CD4-positive, alpha-beta T cell treated with Interleukin-15 for 1 hour (primary cell): ENCODE results near the gene PTPN3.

Experiments
- DNase-seq: peaks from one replicate; pipeline ENCODE4 v3.0.0-alpha.2; 2020

The PTPN3 gene

DNA sequence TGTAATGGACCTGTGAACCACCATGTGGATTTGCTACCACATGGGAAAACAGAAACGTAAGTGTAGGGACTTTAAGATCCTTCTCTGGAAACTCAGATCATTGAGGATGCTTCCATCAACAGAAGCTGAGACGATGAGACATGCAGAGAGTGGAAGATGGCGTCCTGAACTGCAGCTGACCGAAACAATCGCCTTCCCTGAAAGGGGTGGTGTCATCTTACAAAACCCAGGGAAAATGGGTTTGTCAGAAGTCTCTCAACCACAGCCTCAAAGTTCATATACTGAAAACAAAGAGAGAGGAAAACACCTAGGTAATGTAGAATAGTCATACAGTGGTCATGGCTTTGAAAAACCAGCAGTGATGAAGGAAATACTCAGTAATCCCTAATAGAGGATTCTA lies 6.6 kb upstream of the PTPN3 start:
- DNase-seq: no peak

DNA sequence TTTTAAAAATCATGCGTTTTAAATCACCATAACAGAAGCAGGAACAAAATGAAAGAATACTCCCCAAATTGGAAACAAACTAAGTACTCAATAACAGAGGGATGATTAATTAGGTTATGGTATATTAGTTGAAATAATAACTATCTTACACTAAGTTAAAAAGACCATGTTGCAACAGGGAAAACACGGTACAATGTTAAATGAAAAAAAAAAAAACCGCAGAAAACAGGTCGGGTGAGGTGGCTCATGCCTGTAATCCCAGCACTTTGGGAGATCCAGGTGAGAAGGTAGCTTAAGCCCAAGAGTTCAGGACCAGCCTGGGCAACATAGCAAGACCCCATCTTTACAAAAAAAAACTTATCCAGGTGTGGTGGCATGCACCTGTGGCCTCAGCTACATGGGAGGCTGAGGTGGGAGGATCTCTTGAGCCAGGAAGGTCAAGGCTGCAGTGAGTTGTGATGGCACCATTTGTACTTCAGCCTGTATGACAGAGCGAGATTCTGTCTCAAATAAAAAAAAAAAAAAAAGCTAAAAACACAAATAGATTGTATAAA lies 2.4 kb upstream of the PTPN3 start:
- no peak for DNase-seq

DNA sequence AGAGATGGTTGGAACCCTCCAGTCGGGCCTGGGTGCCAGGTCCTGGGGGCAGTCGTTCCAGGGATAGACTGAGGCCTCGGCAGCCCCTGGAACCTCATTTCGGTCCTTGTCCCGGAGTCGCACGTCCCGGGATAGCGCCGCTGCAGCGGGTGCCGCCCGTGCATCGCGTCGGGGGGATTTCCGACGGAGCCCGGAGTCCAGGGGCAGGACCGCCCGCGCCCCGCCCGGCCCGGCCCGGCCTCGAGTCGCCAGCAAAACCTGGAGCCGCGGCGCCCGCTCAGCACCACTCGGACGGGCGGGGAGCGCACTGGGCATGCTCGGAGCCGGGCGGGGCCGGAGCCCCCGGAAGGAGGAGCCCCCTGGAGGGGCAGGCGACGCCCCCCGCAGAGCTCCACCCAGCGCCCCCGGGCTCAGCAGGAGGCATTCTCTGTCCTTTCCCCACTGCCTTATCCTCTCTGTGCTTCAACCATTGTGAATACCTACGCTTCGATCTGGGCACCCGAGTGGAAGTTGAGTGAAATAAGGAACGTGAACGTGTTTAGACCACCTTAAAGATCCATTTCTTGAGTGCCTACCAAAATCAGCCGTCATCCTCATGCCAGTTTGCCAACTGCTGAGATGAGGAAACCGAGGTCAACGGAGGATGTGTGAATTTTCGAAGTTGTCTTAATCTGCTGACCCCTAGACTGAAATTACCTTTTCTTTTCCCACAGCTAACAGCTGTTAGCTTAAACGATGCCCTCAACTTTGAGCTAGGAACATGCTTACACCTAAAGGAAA lies 1.7 kb upstream of the PTPN3 start:
- DNase-seq: no peak

DNA sequence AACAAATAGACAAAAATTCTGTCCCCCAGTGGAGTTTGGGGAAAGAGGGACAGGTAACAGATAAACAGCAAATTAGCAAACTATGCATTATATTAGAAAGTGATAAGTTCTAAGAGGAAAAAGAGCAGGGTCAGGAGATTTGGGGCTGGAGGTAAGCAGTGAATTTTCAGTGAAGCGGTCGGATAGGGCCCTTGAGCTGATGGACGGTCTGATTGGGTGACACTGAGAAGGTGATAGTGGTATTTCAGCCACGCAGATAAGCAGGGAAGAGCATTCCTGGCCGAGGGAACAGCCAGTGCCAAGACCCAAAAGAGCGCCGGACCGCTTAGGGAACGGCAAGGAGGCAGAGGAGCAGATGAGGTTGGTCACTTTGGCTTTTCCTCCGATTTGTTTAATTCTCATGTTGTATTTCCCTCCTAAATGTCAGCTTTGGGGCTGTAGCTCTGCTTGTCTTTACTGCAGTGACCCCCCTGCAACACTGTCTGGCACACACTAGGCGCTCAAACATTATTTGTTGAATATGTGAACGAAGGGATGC lies 1.1 kb upstream of the PTPN3 start:
- DNase-seq: no peak

DNA sequence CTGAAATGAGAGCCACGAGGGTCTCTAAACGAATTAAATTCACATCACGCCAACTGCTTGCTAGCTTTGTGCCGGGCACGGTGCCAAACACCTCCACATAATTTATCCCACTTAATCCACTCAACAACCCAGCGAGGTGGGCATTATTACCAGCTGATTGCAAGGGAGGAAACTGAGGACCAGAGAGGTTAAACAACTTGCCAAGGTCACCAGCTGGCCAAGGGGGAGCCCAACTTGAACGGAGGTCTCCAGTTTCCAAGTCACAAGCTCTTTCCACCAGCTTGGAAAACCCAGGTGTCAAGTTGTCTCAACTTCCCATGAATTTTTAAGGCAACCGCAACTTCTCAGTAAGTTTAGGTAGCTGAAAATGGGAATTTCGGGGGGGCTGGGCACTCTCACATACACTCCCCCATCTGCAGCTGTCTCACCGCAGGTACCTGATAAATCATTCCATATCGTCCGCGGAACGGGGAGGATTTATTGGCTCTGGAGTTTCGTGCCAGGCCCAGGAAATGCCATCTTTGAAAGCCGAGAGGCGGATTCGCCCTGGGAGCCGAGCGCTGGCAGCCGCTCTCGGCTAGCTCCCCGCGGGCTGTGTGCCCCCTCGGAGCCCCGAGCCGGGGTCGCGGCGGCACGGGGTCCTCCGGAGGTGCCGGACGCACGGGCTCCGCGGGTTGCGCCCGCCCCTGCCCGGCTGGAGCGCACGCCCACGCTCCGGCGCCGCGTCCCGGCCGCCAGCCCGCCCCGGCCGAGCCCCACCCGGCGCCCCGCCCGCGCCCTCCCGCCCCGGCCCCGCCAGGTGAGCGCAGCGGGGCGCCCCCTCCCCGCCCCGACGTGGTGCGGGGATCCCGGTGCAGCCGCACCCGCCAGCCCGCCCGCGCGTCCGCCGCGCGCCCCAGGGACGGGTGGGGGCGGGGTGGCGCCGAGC lies 617 bp downstream of the PTPN3 start:
- no peak for DNase-seq

DNA sequence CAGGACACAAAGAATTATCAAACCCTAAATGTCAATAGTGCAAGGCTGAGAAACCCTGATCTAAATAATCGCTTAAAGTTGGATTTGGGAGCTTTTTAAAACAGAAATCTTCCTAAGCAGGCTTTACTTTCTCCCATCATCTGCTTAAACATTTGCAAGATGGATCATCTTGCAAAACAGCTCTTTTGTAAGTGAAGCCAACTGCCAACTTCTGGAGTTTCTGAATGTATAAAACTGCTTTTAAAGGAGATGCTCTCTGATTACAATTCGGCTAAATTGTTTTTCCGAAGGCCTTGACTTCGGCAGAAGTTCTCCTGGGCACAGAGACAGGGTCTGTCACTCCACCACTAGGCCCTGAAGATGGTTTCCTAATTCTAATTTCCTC lies 1.3 kb downstream of the PTPN3 start:
- no peak for DNase-seq

DNA sequence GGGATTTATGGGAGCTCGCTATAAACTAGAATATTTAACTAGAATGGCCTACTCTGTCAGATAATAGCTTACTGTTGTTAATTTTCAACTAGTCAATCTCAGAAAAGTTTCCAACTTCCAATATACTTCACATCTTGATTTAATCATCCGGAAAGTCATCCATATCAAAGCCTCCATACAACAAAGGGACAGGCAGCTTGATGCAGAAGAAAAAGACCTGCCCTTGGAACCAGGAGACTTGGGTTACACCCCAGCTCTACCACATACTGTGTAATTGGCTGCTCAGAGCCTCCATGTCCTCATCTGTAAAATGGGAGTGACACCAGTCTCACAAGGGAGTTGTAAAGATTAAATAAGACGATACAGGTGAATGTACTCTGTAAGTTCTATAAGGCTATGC lies 1.9 kb downstream of the PTPN3 start:
- no peak for DNase-seq

DNA sequence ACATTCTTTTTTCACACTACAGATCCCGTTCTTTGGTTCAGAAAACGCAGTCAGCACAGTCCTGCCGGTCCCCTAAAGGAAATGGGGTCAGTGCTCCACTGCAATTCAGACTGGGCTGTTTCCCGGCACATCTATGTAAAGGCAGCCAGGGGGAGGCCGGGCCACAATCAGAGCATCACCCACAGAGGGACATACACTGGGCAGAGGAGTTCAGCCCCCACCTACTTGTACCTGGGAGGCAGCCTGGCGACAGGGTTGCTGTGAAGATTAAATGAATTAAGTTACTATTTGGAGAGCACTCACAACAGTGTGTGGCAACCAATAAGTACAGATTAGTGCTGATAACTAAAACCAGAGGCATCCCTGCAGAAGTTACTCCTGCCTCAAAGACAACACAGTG lies 4.5 kb downstream of the PTPN3 start:
- no peak for DNase-seq

DNA sequence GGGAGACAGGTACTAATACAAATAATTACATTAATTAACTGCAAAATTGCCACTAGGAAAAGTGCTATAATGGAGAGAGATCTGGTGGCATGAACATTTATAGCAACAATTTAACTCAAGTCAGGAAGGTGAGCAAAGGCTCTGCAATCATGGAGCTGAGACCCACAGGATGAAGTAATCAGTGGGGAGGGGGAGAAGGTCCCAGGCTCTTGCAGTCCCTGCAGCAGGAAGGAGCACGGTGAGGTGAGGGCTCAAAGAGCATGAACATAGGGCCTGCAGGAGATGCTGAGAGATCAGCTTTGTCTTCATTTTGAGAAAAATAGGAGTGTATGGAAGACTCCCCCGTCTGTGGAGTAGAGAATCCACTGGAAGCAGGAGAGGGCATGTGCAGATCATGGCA lies 6.5 kb downstream of the PTPN3 start:
- DNase-seq: no peak

DNA sequence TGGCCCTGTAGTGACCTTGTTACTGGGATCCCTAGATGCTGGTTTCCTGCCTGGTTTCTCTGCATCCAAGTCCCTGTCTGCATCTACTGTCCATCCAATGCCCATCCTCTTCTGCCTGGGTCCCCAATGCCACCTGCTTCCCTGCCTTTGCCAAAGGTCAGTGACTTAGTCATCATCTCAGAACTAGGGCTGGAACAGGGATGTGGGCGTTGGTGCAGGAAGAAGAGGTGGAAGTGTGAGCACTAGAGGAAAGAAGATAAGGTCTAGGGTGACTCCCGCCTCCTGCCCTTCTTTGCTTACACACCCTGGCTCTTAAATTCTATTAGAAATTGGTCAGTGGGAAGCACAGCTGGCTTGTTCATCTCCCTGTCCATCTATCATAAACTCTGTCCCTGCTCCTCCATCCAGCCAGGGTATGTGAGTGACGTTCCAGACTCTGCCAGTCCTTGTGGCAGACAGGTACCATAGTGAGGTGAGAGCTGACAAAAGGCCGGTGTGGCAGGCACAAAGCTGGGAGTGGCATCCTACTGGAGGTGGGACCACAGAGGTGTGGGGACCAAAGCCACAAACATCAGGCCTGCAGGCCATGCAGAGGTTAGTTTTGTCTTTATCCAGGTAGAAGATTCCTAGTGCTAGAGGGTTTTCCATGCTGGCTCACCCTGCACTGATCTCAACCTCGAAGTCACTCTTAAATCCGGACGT lies 9.2 kb downstream of the PTPN3 start:
- no peak for DNase-seq

DNA sequence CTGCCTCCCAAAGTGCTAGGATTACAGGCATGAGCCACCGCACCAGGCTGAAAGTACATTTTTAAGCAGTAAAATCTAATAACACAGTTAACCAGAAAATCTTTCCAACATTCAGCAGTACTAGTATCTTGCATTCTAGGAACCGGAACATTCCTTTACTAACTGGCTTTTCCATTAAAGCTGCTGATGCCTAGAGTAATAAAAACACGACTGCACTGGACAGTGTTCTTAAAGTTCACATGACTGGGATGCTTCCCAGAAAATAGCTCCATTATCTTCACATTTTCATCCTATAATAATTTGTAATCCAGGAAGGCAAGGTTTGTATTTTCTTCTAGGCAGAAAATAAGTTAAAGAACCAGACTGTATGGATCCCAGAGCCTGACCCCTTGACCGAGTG lies 9.8 kb downstream of the PTPN3 start:
- DNase-seq: no peak

DNA sequence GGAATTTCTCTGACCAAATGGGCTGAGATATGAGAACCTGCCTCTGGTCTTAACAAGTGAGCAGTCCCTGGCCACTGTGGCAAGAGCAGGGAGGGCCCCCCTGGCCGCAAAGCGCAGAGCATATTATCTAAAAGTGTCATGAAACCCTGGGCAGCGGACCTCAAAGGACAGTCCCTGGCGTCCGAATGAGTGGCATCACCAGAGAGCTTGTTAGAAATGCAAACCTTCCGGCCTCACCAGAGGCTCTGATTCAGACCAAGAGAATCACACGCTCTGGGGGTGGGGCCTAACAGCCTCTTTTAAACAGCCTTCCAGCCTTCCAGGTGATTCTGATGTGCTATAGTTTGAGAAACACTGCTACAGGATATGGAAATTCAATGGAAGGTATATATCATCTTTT lies 10.9 kb downstream of the PTPN3 start:
- no peak for DNase-seq

DNA sequence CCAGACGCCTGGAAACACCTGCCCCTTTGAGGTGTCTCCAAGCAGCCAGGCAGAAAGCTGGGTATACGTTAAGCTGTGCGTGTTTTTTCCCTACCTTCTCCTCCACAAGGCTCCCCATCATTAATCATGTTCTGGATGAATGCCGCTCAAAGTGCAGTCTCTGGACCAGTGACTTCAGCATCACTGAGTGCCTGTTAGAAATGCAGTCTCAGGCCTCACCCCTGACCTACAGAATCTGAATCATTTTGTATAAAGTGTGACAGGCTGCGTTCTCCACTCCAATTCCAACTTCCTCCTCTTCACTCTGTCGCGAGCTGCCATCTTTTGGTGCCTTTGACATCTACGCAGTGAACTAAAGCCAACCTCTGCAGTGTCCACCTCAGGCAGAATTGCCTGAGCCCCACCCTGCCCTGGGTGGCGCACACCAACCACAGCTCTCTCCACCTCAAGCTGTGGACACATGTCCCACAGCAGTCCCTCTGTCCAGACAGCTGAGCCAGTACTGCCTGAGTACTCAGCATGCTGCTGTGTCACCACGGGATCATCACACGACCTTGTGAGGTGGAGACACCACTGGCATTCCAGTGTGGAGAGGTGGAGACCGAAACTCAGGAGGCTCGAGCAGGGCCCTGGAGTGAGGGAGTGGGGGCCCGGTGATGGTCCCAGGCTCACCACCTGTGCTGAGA lies 14.2 kb downstream of the PTPN3 start:
- no peak for DNase-seq

DNA sequence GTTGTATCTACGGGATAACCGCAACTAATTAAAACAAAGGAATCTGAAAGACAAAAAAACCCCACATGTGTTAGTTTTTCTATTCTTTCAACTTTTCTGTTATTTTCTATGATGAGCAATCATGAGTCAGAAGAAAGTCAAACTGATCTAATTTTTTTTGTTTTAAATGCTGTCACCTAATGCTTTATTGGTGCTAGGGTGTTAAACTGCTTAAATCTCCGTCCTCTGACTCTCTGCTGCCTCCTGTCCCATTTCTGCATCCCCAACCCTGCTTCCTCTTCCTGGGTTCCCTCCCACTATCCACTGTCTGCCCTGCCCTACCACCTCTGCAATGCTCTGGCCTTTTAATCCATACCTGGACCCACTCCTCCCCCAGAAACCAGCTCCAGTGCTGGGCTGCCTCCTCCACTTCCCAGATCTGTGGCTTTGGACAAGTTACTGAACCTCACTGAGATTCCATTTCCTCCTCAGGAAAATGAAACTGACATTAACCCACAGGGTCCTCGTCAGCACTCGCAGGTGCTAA lies 15.7 kb downstream of the PTPN3 start:
- no peak for DNase-seq

DNA sequence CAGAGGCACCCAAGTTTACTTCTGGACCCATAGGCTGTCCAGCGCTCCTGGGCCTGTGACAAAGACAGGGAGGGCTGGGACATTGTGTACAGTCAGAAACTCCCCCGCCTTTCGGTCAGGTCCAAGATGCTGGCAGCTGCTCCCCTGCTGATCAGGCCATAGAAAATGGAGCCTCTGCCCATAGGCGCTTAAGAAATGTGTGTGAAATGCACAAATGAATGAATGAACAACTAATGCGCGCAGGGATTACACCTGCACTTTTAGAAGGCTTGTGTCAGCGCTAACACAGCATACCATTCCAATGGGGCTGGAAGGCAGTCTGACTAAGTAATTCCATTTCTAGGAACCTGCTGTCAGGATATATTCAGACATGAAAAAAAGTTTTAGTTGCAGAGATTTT lies 16.3 kb downstream of the PTPN3 start:
- DNase-seq: no peak

DNA sequence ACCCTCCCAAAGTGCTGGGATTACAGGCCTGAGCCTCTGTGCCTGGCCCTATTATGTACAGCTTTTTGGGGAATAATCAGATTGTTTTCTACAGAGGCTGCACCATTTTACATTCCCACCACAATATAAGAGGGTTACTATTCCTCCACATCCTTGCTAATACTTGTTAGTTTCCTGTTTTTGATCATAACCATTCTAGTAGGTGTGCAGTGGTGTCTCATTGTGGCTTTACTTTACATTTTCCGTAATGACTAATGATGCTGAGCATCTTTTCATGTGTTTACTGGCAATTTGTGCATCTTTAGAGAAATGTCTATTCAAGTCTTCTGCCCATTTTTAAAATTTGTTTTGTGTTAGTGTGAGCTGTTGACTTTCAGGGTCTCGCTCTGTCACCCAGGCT lies 18.3 kb downstream of the PTPN3 start:
- no peak for DNase-seq

DNA sequence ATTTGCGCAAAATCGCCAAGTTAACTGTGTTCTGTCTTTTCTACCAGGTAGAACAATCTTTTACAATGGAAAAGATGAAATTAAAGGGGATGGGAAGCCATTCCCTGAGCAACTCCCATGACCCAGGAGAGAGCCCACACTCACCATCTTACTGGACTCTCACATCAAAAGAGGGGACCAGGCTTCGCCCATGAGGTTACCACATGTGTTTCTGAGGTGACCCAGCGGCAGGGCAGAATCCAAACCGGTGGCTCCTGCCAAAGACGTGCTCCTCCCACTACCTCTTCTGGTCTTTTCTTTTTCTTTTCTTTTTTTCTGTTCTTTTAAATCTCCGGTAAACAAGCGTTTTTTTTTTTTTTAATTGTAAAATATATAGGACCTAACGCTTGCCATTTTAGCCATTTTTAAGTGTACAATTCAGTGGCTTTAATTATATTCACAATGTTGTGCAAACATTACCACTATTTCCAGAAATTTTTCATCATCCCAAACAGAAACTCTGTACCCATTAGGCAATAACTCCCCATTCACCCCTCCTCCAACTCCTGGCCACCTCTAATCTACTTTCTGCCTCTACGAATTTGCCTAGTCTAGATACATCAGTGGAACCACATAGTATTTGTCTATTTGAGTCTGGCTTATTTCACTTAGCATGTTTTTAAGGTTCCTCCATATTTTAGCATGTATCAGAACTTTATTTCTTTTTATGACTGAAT lies 19.3 kb downstream of the PTPN3 start:
- DNase-seq: no peak

DNA sequence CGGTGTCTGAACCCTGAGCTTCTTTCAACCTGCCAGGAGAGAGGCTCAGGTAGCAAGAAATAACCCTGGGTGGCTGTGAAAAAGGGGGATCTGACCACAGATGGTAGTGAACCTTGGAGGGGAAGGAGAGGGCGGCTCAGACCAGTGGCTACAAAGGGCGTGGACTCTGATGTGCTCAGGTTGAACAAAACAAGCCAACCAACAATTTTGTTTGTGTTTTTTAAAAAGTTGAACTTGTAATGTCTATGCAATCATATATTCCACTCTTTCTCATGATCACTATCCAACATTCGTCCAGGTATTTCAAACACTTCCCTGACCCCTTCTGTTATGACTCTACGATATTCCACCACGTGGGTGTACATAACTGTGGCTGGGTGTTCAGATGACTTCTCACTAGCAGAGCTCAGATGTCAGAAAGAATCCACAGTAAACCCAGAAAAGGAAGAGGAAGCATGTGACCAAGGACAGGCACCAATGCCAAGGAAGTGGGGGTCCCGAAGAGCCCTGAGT lies 20.0 kb downstream of the PTPN3 start:
- no peak for DNase-seq

DNA sequence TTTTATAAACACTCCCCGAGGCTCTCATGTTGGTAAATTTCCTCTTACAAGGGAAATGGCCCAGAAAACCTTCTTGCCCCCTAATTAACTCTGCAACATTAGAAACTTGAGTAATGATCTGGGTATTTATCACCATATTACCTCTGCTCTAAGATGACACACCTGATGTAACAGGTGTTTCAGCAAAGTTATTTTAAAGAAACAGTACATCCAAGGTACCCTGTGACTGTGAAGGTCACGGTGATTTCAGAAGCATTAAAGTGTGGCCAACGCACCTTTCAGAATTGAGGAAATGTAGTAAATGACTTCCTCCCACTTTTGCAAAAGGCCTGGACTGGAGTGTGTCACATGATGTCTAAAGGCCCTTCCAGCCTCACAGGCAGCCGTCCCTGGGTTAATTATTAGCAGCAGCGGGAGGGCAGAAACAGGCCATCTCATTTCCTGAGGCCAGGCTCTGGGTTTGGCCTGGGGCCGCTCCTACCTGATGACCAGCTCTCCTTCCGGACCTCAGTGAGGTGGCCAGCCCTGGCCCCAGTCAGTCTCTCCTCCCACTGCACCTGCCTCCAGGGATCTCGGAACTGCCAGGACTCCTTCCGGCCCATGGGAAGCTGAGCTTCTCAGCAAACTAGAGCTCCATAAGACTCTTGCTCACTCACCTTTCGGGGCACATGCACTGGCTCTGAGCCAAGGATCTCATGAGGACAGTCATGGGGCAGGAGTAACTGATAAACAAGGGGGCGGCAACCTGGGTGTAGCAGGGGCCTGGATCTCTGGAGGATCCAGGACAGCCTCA lies 20.7 kb downstream of the PTPN3 start:
- DNase-seq: no peak

DNA sequence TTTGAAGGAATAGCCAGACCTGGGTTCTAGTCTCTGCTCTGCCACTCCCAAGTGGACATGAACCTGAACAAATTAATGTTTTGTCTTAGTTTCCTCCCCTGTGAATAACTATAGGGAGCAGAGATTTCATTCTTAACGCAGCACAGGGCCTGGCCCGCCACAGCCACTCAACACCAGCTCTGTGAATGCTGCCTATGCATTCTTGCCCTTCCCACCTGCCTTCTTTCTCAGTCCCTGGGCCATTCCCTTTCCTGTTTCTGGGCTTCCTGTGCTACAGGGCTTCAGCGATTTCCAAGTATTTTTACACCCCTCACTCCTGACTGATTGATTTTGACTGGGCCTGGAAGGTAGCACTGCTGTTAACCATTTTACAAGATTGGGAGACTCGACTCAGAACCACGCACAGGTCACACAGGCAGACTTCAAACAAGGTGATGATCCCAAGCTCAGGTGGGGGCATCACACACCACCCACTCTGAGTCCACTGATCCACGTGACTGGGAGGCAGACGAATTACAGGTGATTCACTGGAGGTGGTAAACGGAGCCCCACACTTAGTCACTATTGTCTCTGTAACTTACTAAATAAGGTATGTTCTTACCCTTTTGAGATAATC lies 21.4 kb downstream of the PTPN3 start:
- no peak for DNase-seq
